ENCODE data around the gene KDM5A. TPM values are rescaled to one million over a fixed set of nuclear protein-coding genes. Genes with fewer than 3 reads are reported as not detected.

KDM5A gene
- total and polyA plus RNA-seq, 8 donors, result 4.1 to 43.8 (median 23.0) TPM

DNA sequence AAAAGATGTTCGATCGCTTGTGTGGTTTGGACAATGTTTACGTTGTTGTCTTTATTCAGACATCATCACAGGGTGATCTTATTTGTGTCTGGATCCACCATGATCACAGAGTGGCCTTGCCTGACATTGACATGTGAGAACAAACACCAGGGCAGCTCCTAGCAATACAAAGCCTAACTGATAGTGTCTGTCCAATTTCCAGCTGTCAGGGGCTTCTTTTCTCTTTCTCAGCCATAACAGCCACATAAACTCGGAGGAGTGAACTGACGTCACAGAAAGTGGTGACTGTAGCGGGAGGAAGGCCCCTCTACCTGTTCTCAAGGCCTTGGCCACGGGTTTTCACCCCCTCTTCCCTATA, 120.7 kb downstream of the KDM5A start:
- Histone ChIP-seq H3K27me3 (peaks cover 0 to 8% (median 0%) of the 10 kb centered on the region in 4 donors), H3K4me1 (no peaks in the 10 kb centered on the region), H3K4me3 (no peak overlapping the region), H3K36me3 (no peaks in the 10 kb centered on the region), H3K27ac (no peak overlapping the region), H3K9me3 (no peaks in the 10 kb centered on the region)
- TF ChIP-seq CTCF (IDR thresholded peaks at IDR 0.05), result no peak
- intact Hi-C loops (cut with DNase I), result no loop called here
- 18 to 25% methylated on average over 7 of the region's 7 CpGs for WGBS, 2 donors
- no peak for FAIRE-seq
- peak in 1 of 4 donors; percentile 25 for ATAC-seq
- DNase-seq, result no peak

GRCh38 chr12:267581-268482, 121.3 kb downstream of the KDM5A start:
- H3K9me3 ChIP-seq, result no peaks in the 10 kb centered on the region
- peak in 2 of 4 donors; percentile 43 for ATAC-seq
- H3K27ac ChIP-seq, result no peak overlapping the region

DNA sequence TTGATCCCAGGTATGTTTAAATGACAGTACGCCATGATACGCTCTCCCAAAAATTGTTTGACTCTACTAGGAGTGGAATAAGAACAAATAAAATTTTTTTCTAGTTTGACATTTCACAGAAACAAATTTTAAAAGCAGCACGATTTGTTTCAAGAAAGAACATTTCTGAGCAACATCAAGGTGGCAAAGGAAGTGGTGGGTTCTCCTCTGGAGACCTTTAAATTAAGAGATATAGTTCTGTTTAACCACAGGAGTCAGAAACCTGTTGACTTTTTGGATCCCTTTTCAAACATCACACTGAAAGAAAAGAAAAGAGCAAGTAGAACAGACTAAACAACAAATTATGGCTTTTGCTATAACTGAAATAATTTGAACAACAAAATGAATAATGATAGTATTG, 124.0 kb downstream of the KDM5A start:
- no peak overlapping the region for H3K4me3 ChIP-seq
- intact Hi-C loops (cut with DNase I), result no loop called here
- peaks cover 0 to 10% (median 0%) of the 10 kb centered on the region in 4 donors for H3K27me3 ChIP-seq
- WGBS, 2 donors, result 31 to 32% methylated on average over 3 of the region's 3 CpGs
- no peak overlapping the region for H3K27ac ChIP-seq
- FAIRE-seq (no peak), ATAC-seq (no peak), DNase-seq (no peak)
- no peaks in the 10 kb centered on the region for H3K4me1 ChIP-seq
- no peak for TF ChIP-seq CTCF (IDR thresholded peaks at IDR 0.05)
- no peaks in the 10 kb centered on the region for H3K36me3 ChIP-seq
- H3K9me3 ChIP-seq, result no peaks in the 10 kb centered on the region

More at GRCh38 chr12:267581-268482, 121.3 kb downstream of the KDM5A start:
- no peak overlapping the region for H3K4me3 ChIP-seq
- FAIRE-seq, result no peak
- H3K4me1 ChIP-seq, result no peaks in the 10 kb centered on the region
- TF ChIP-seq CTCF (IDR thresholded peaks at IDR 0.05), result no peak
- H3K36me3 ChIP-seq, result no peaks in the 10 kb centered on the region
- no peak for DNase-seq
- 16 to 19% methylated on average over 14 of the region's 14 CpGs for WGBS, 2 donors
- peaks cover 0 to 10% (median 0%) of the 10 kb centered on the region in 4 donors for H3K27me3 ChIP-seq
- intact Hi-C loops (cut with DNase I), result no loop called here

GRCh38 chr12:264269-264668, 124.9 kb downstream of the KDM5A start:
- intact Hi-C loops (cut with DNase I), result no loop called here
- peaks cover 0 to 10% (median 0%) of the 10 kb centered on the region in 4 donors for H3K27me3 ChIP-seq
- 58 to 70% methylated on average over 3 of the region's 3 CpGs for WGBS, 2 donors
- no peaks in the 10 kb centered on the region for H3K9me3 ChIP-seq
- no peak for TF ChIP-seq CTCF (IDR thresholded peaks at IDR 0.05)
- H3K27ac ChIP-seq, result no peak overlapping the region
- no peaks in the 10 kb centered on the region for H3K4me1 ChIP-seq
- FAIRE-seq, result no peak
- ATAC-seq, result no peak
- no peak for DNase-seq
- H3K4me3 ChIP-seq, result no peak overlapping the region
- no peaks in the 10 kb centered on the region for H3K36me3 ChIP-seq

DNA sequence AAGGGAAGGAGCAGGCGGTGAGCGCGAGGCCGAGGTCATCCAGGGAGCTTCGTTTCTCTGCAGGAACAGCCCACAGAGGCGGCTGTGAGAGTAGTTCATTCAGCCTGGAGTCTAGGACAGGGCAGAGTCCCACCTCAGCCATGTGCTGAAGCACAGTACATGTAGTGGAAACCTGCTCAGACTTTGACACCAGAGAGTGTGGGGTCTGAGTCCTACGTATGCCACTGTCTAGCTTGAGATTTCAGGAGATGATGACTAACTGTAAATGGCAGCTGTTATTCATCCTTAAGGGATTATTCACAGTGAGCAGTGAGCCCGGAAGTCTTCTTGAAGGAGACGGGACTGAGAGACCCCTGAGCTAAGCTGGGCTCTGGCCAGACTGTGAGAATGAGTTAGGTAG, 125.5 kb downstream of the KDM5A start:
- no peak for TF ChIP-seq CTCF (IDR thresholded peaks at IDR 0.05)
- FAIRE-seq (no peak), DNase-seq (no peak), ATAC-seq (no peak)
- WGBS, 2 donors, result 77 to 87% methylated on average over 9 of the region's 9 CpGs
- no peak overlapping the region for H3K27ac ChIP-seq
- H3K27me3 ChIP-seq, result peaks cover 0 to 10% (median 0%) of the 10 kb centered on the region in 4 donors
- intact Hi-C loops (cut with DNase I), result no loop called here
- H3K36me3 ChIP-seq, result no peaks in the 10 kb centered on the region
- H3K4me3 ChIP-seq, result no peak overlapping the region
- H3K9me3 ChIP-seq, result no peaks in the 10 kb centered on the region
- H3K4me1 ChIP-seq, result no peaks in the 10 kb centered on the region

All from pancreas (tissue), 10 donors.